ENCODE measurements around the gene MYL5. TPM values are rescaled to one million over a fixed set of nuclear protein-coding genes. Genes with fewer than 3 reads are reported as not detected.

Gene MYL5
- total RNA-seq, 4 donors from 2014 or later, result 82.8 to 135 (median 95.2) TPM

GRCh38 chr4:680551-680927, 6.2 kb downstream of the MYL5 start:
- TF ChIP-seq CTCF (IDR thresholded peaks at IDR 0.05) (no peak), POLR2A (IDR thresholded peaks at IDR 0.05) (no peak)
- peak overlapping the region; percentile 40 to 68 (median 53) for H3K4me3 ChIP-seq
- H3K9me3 ChIP-seq, result no peaks in the 10 kb centered on the region
- H3K27me3 ChIP-seq, result no peaks in the 10 kb centered on the region
- H3K27ac ChIP-seq, result peak overlapping the region in 3 of 4 donors; percentile 22 to 71 (median 69)
- no peaks in the 10 kb centered on the region for H3K36me3 ChIP-seq
- DNase-seq, result peak in 2 of 3 donors; percentile 48 to 76
- peaks cover 0 to 55% (median 16%) of the 10 kb centered on the region in 4 donors for H3K4me1 ChIP-seq

- no peak for TF ChIP-seq CTCF (IDR thresholded peaks at IDR 0.05)
- no peak for TF ChIP-seq POLR2A (IDR thresholded peaks at IDR 0.05)
- peaks cover 0 to 51% (median 16%) of the 10 kb centered on the region in 4 donors for H3K4me1 ChIP-seq
- H3K4me3 ChIP-seq, result peak overlapping the region; percentile 40 to 68 (median 53)
- H3K27ac ChIP-seq, result peak overlapping the region in 3 of 4 donors; percentile 22 to 71 (median 69)
- H3K9me3 ChIP-seq, result no peaks in the 10 kb centered on the region
- peak; percentile 70 to 92 (median 79) for DNase-seq
- H3K27me3 ChIP-seq, result no peaks in the 10 kb centered on the region
- no peaks in the 10 kb centered on the region for H3K36me3 ChIP-seq
Measured at GRCh38 chr4:680928-681645, 6.7 kb downstream of the MYL5 start.

GRCh38 chr4:681736-682451, 7.6 kb downstream of the MYL5 start:
- Histone ChIP-seq H3K36me3 (no peaks in the 10 kb centered on the region), H3K27me3 (no peaks in the 10 kb centered on the region), H3K27ac (peak overlapping the region in 2 of 4 donors; percentile 17 to 49), H3K9me3 (no peaks in the 10 kb centered on the region), H3K4me3 (peak overlapping the region in 3 of 4 donors; percentile 20 to 55 (median 50)), H3K4me1 (peaks cover 3 to 55% (median 18%) of the 10 kb centered on the region in 4 donors)
- TF ChIP-seq CTCF (IDR thresholded peaks at IDR 0.05), result no peak
- TF ChIP-seq POLR2A (IDR thresholded peaks at IDR 0.05), result peak in 1 of 2 donors; percentile 22
- DNase-seq, result peak; percentile 53 to 91 (median 86)

- peak in 1 of 3 donors; percentile 60 for DNase-seq
- peaks cover 7 to 57% (median 16%) of the 10 kb centered on the region in 4 donors for H3K4me1 ChIP-seq
Measured at GRCh38 chr4:682490-683172, 8.3 kb downstream of the MYL5 start.

More at GRCh38 chr4:682490-683172, 8.3 kb downstream of the MYL5 start:
- TF ChIP-seq CTCF (IDR thresholded peaks at IDR 0.05) (peak in 1 of 6 experiments; percentile 23), POLR2A (IDR thresholded peaks at IDR 0.05) (no peak)
- Histone ChIP-seq H3K4me3 (peak overlapping the region in 2 of 4 donors; percentile 50 to 55), H3K36me3 (no peaks in the 10 kb centered on the region), H3K27ac (peak overlapping the region in 1 of 4 donors; percentile 49), H3K27me3 (no peaks in the 10 kb centered on the region), H3K9me3 (no peaks in the 10 kb centered on the region)
